CD14-positive monocyte (primary cell): Measurements from ENCODE around the gene TMEM134. TPM values are rescaled to one million over a fixed set of nuclear protein-coding genes. Genes with fewer than 3 reads are reported as not detected.
A peak's percentile ranks its signal among the peaks of the same experiment; 100 is the strongest.

Experiments used
- DNase-seq, 3 donors: peaks; one replicate each; pipeline ENCODE4 v3.0.0-alpha.2; 2011 to 2022
- H2AFZ ChIP-seq: 2 replicates; pipeline ENCODE4 v1.6.0; 2012; ENCODE audit warnings: mild to moderate bottlenecking, low read depth, low read length, inconsistent platforms; ENCODE audit not compliant: insufficient read depth, poor library complexity, severe bottlenecking
- H3K27ac ChIP-seq, 2 donors: 1 replicate in 1 of 2; 2 replicates in 1 of 2; pipeline ENCODE4 v1.5.1; 2012 to 2013; ENCODE audit warnings: low read length in 2 of 2, control low read depth in 1 of 2, inconsistent platforms in 1 of 2, low read depth in 1 of 2, mild to moderate bottlenecking in 1 of 2
- H3K27me3 ChIP-seq, 2 donors: one replicate each; pipeline versions ENCODE4 v1.6.0 to v1.6.1; 2011 to 2013; ENCODE audit warnings: low read length in 2 of 2; ENCODE audit not compliant: control insufficient read depth in 2 of 2, insufficient read depth in 2 of 2
- H3K36me3 ChIP-seq, 2 donors: replicated peaks in 1 of 2; 1 replicate in 1 of 2; 2 replicates in 1 of 2; pipeline versions ENCODE4 v1.5.1 to v1.6.1; 2012 to 2013; ENCODE audit warnings: low read length in 2 of 2, control low read depth in 1 of 2, inconsistent platforms in 1 of 2, mild to moderate bottlenecking in 1 of 2; ENCODE audit not compliant: insufficient read depth in 2 of 2, control insufficient read depth in 1 of 2
- H3K4me1 ChIP-seq, 2 donors: 1 replicate in 1 of 2; 2 replicates in 1 of 2; pipeline versions ENCODE4 v1.5.1 to v1.6.1; 2012 to 2013; ENCODE audit warnings: low read length in 2 of 2, control low read depth in 1 of 2, inconsistent platforms in 1 of 2, mild to moderate bottlenecking in 1 of 2, moderate library complexity in 1 of 2; ENCODE audit not compliant: insufficient read depth in 2 of 2, control insufficient read depth in 1 of 2
- H3K4me2 ChIP-seq: replicated peaks from 2 replicates; pipeline ENCODE3; 2012; ENCODE audit warnings: low read length, moderate library complexity, mild to moderate bottlenecking; ENCODE audit not compliant: poor library complexity, severe bottlenecking; ENCODE audit errors: extremely low read depth
- H3K4me3 ChIP-seq, 3 experiments: fragments of 200-600 bp in 1 of 3; sonication (generic) in 1 of 3; replicated peaks in 1 of 3; 1 replicate in 2 of 3; 2 replicates in 1 of 3; pipeline ENCODE4 v1.5.1; 2011 to 2013; ENCODE audit warnings: low read length in 3 of 3, mild to moderate bottlenecking in 3 of 3, control low read depth in 2 of 3, low read depth in 2 of 3, inconsistent platforms in 1 of 3, moderate library complexity in 1 of 3
- H3K79me2 ChIP-seq: 2 replicates; pipeline ENCODE4 v1.6.0; 2012; ENCODE audit warnings: mild to moderate bottlenecking, control low read depth, inconsistent platforms, low read length, moderate library complexity; ENCODE audit not compliant: insufficient read depth
- H3K9ac ChIP-seq: 2 replicates; pipeline ENCODE4 v1.6.0; 2017; ENCODE audit warnings: low read length, mild to moderate bottlenecking; ENCODE audit not compliant: insufficient read depth, poor library complexity, severe bottlenecking
- H3K9me3 ChIP-seq, 2 donors: replicated peaks in 1 of 2; 1 replicate in 1 of 2; 2 replicates in 1 of 2; pipeline versions ENCODE4 v1.5.1 to v1.6.1; 2012 to 2013; ENCODE audit warnings: low read length in 2 of 2, control low read depth in 1 of 2; ENCODE audit not compliant: control insufficient read depth in 1 of 2, insufficient read depth in 1 of 2
- H4K20me1 ChIP-seq: 2 replicates; pipeline ENCODE4 v1.6.0; 2012; ENCODE audit warnings: mild to moderate bottlenecking, low read length, control low read depth, moderate library complexity; ENCODE audit not compliant: insufficient read depth
- H3K27ac Mint-ChIP-seq, 7 donors: one replicate each; pipeline ENCODE4 v1.8.0; 2020; ENCODE audit warnings: mild to moderate bottlenecking in 7 of 7, mixed read lengths in 7 of 7, moderate library complexity in 6 of 7, inconsistent platforms in 2 of 7
- H3K27me3 Mint-ChIP-seq, 3 donors: one replicate each; pipeline ENCODE4 v1.8.0; 2021 to 2022; ENCODE audit warnings: low read depth in 3 of 3, mild to moderate bottlenecking in 3 of 3, mixed read lengths in 3 of 3, moderate library complexity in 3 of 3, inconsistent platforms in 1 of 3
- H3K36me3 Mint-ChIP-seq, 2 donors: one replicate each; pipeline ENCODE4 v1.8.0; 2020; ENCODE audit warnings: mixed read lengths in 2 of 2, inconsistent platforms in 1 of 2, mild to moderate bottlenecking in 1 of 2
- H3K4me1 Mint-ChIP-seq: one replicate; pipeline ENCODE4 v1.8.0; 2020; ENCODE audit warnings: mild to moderate bottlenecking, mixed read lengths
- H3K4me3 Mint-ChIP-seq, 2 donors: one replicate each; pipeline ENCODE4 v1.8.0; 2020; ENCODE audit warnings: mild to moderate bottlenecking in 2 of 2, mixed read lengths in 2 of 2, moderate library complexity in 1 of 2
- H3K9me3 Mint-ChIP-seq, 7 donors: one replicate each; pipeline ENCODE4 v1.8.0; 2020 to 2022; ENCODE audit warnings: mixed read lengths in 7 of 7, mild to moderate bottlenecking in 6 of 7, moderate library complexity in 6 of 7, inconsistent platforms in 2 of 7
- CTCF ChIP-seq: fragments of 200-600 bp; IDR thresholded peaks from one replicate; pipeline ENCODE4 v1.8.0; 2022; ENCODE audit warnings: antibody characterized with exemption, mild to moderate bottlenecking
- WGBS: methylation state at CpG from one replicate; pipeline ENCODE4 v1.1.5; 2013; ENCODE audit warnings: missing lambda C conversion rate; ENCODE audit not compliant: insufficient coverage; 5-methylcytosine and 5-hydroxymethylcytosine counted together
- intact Hi-C, 2 donors: fragments of 100-400 bp; cut with micrococcal nuclease; formaldehyde crosslinking; loops; one replicate each; pipeline versions ENCODE4 v1.15.0 to v1.15.1; 2023
- polyA plus RNA-seq, 3 donors: library from polyadenylated mRNA; depleted of rRNA in 1 of 3; unstranded in 2 of 3; stranded (reverse) in 1 of 3; fragments of 300-500 nt in 2 of 3; fragments of >200 nt in 1 of 3; fragmentation: Illumina TruSeq in 2 of 3; gene quantifications; 1 replicate in 2 of 3; 2 replicates in 1 of 3; pipeline ENCODE4 v1.2.3, GENCODE V29; 2012 to 2021

Gene TMEM134
- polyA plus RNA-seq, 3 donors = 67.4 to 104 (median 76.8) TPM

DNA sequence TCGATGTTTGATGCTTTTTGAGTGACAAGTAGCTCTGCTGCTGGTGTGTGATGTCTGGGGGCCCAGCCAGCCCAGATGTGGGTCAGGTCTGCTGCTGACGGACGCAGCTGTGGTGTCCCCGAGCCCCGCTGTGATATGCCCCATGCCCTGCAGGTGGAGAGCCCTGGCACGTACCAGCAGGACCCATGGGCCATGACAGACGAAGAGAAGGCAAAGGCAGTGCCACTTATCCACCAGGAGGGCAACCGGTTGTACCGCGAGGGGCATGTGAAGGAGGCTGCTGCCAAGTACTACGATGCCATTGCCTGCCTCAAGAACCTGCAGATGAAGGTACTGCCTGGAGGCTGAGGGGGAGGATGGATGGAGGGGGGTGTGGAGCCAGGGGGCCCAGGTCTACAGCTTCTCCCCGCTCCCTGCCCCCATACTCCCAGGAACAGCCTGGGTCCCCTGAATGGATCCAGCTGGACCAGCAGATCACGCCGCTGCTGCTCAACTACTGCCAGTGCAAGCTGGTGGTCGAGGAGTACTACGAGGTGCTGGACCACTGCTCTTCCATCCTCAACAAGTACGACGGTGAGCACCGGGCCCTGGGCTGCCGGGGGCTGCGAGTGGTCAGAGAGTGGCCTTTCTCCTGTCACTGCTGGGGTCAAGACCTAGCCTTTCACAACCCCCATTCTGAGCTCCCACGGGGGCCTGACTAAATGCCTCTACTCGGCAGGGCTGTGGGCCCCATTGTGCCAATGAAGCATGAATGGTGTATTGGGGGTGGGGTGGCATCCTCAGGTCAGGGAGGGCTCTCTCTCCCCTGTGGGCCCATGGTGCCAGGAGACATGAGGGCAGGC, 21.1 kb upstream of the TMEM134 start:
- no peak for TF ChIP-seq CTCF
- no peak overlapping the region for H2AFZ ChIP-seq
- no peak for DNase-seq
- H3K9me3 ChIP-seq = no peaks in the 10 kb centered on the region
- H3K27me3 Mint-ChIP-seq = no peaks in the 10 kb centered on the region
- H3K36me3 Mint-ChIP-seq = peaks cover 64 to 85% of the 10 kb centered on the region in 2 donors
- no peak overlapping the region for H3K9ac ChIP-seq
- peak overlapping the region in 2 of 7 donors; percentile 37 to 54 for H3K27ac Mint-ChIP-seq
- H4K20me1 ChIP-seq = peaks cover 95% of the 10 kb centered on the region
- no peak overlapping the region for H3K4me3 Mint-ChIP-seq
- H3K4me3 ChIP-seq = no peak overlapping the region
- intact Hi-C loops = no loop called here
- H3K27ac ChIP-seq = no peak overlapping the region
- H3K27me3 ChIP-seq = no peaks in the 10 kb centered on the region
- peaks cover 14% of the 10 kb centered on the region for H3K4me1 Mint-ChIP-seq
- WGBS = 95% methylated on average over 19 of the region's 23 CpGs
- H3K36me3 ChIP-seq = peaks cover 69 to 88% of the 10 kb centered on the region in 2 donors
- peaks cover 30% of the 10 kb centered on the region for H3K79me2 ChIP-seq
- no peaks in the 10 kb centered on the region for H3K9me3 Mint-ChIP-seq
- peaks cover 13 to 14% of the 10 kb centered on the region in 2 donors for H3K4me1 ChIP-seq
- no peak overlapping the region for H3K4me2 ChIP-seq

- intact Hi-C loops = no loop called here
- peaks cover 21 to 22% of the 10 kb centered on the region in 2 donors for H3K4me1 ChIP-seq
- H3K27me3 ChIP-seq = no peaks in the 10 kb centered on the region
- no peak overlapping the region for H3K27ac ChIP-seq
- TF ChIP-seq CTCF = no peak
- H3K4me1 Mint-ChIP-seq = peaks cover 21% of the 10 kb centered on the region
- H3K36me3 ChIP-seq = peaks cover 64 to 80% of the 10 kb centered on the region in 2 donors
- H4K20me1 ChIP-seq = peaks cover 92% of the 10 kb centered on the region
- H3K9me3 ChIP-seq = no peaks in the 10 kb centered on the region
- H3K36me3 Mint-ChIP-seq = peaks cover 62 to 77% of the 10 kb centered on the region in 2 donors
- 94% methylated on average over 23 of the region's 25 CpGs for WGBS
- no peaks in the 10 kb centered on the region for H3K9me3 Mint-ChIP-seq
- H3K4me3 Mint-ChIP-seq = no peak overlapping the region
- H2AFZ ChIP-seq = no peak overlapping the region
- no peak overlapping the region for H3K4me2 ChIP-seq
- peaks cover 32% of the 10 kb centered on the region for H3K79me2 ChIP-seq
- no peak overlapping the region for H3K4me3 ChIP-seq
- H3K9ac ChIP-seq = no peak overlapping the region
- no peak for DNase-seq
- peaks cover 0 to 2% (median 0%) of the 10 kb centered on the region in 3 donors for H3K27me3 Mint-ChIP-seq
- no peak overlapping the region for H3K27ac Mint-ChIP-seq
Measured at GRCh38 chr11:67489203-67489884, 20.3 kb upstream of the TMEM134 start.
